Measurements from ENCODE around the gene KIDINS220. TPM values are rescaled to one million over a fixed set of nuclear protein-coding genes. Genes with fewer than 3 reads are reported as not detected.

KIDINS220 gene
- total and polyA plus RNA-seq, 2 of the 13 experiments (the other 11 are each of a cell fraction or from before 2014, with no cell fraction given), result 25.2 to 32.3 TPM

DNA sequence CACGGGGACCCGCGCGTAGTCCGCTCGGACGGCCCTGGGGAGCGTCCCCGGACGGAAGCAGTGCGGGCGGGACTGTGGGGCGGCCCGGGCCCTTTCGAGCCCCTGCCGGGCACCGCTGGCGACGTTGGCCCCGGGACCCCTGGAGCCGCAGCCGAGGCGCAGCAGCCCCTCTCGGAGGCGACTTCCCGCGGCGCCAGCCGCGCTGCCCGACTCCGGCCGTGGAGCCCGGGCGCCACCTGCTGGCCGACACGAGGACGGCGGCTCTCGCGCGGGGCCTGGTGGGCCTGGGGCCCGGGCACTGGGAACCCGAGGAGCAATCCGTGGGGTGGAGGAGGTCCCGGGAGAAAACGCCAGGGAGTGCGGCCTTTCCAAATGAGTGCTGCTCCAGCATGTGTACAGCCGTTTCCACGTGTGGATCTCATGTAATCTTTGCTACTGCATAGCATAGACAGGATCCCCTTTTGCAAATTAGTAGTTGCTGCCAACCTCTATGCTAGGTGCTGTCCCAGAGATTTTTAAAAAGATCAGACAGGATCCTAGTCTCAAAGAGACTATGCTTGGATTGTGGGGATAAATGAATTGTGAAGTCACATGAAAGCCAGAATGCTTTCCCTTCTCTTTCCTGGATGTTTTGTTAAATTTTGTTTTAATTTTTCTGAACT is 151.6 kb downstream of the KIDINS220 start (continued):
- TF ChIP-seq ZNF609 (CRISPR knock-in tag; IDR thresholded peaks at IDR 0.05; ENCODE audit: borderline replicate concordance), result peak; percentile 14; the same call in 1 of the 2 replicates
- TF ChIP-seq NR2F2 (IDR thresholded peaks at IDR 0.05; ENCODE audit: borderline replicate concordance, low read depth), result peak; percentile 12; the same call in 1 of the 2 replicates
- 0 out of 2 replicates have a peak, but pooled peaks have one; percentile 60 for TF ChIP-seq E2F5 (CRISPR knock-in tag; conservative IDR thresholded peaks at IDR 0.05)
- no peak for TF ChIP-seq MAZ (IDR thresholded peaks at IDR 0.05; ENCODE audit: borderline replicate concordance, low read depth, low read length)
- peak; percentile 81 for TF ChIP-seq MAZ (CRISPR knock-in tag; IDR thresholded peaks at IDR 0.05; ENCODE audit: low read depth)
- 0 out of 2 replicates have a peak, but pooled peaks have one; percentile 44 for TF ChIP-seq SMAD3 (CRISPR knock-in tag; IDR thresholded peaks at IDR 0.05)
- TF ChIP-seq BHLHE40 (IDR thresholded peaks at IDR 0.05; ENCODE audit: low read length), result no peak; the same call in 1 of the 2 replicates
- no peak for TF ChIP-seq ZNF570 (CRISPR knock-in tag; IDR thresholded peaks at IDR 0.05; ENCODE audit: borderline replicate concordance)
- TF ChIP-seq ZNF607 (CRISPR knock-in tag; IDR thresholded peaks at IDR 0.05; ENCODE audit: borderline replicate concordance), result peak; percentile 58; the same call in 1 of the 2 replicates
- TF ChIP-seq NCOA2 (CRISPR knock-in tag; IDR thresholded peaks at IDR 0.05), result peak; percentile 24; the same call in 1 of the 2 replicates
- TF ChIP-seq SP5 (CRISPR knock-in tag; IDR thresholded peaks at IDR 0.05; ENCODE audit: borderline replicate concordance, low read depth), result no peak
- peak; percentile 79; the same call in 1 of the 2 replicates for TF ChIP-seq TSC22D2 (CRISPR knock-in tag; IDR thresholded peaks at IDR 0.05; ENCODE audit: borderline replicate concordance)
- TF ChIP-seq NFE2L1 (CRISPR knock-in tag; IDR thresholded peaks at IDR 0.05; ENCODE audit: borderline replicate concordance), result no peak
- no peak for TF ChIP-seq HCFC1 (IDR thresholded peaks at IDR 0.05; ENCODE audit: low read depth, low read length)
- TF ChIP-seq ZMYM4 (CRISPR knock-in tag; IDR thresholded peaks at IDR 0.05), result peak; percentile 32; the same call in 1 of the 2 replicates
- TF ChIP-seq ZNF580 (CRISPR knock-in tag; IDR thresholded peaks at IDR 0.05; ENCODE audit: borderline replicate concordance, low read depth), result peak; percentile 44; the same call in 1 of the 2 replicates
- TF ChIP-seq, protein P1, sequence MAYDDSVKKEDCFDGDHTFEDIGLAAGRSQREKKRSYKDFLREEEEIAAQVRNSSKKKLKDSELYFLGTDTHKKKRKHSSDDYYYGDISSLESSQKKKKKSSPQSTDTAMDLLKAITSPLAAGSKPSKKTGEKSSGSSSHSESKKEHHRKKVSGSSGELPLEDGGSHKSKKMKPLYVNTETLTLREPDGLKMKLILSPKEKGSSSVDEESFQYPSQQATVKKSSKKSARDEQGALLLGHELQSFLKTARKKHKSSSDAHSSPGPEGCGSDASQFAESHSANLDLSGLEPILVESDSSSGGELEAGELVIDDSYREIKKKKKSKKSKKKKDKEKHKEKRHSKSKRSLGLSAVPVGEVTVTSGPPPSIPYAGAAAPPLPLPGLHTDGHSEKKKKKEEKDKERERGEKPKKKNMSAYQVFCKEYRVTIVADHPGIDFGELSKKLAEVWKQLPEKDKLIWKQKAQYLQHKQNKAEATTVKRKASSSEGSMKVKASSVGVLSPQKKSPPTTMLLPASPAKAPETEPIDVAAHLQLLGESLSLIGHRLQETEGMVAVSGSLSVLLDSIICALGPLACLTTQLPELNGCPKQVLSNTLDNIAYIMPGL (CRISPR knock-in tag; IDR thresholded peaks at IDR 0.05; ENCODE audit: borderline replicate concordance in 1 of 2, low read depth in 1 of 2), result peak; percentile 79 to 81; a peak in 3 of 4 replicates
- TF ChIP-seq CENPT (CRISPR knock-in tag; IDR thresholded peaks at IDR 0.05; ENCODE audit: low read depth), result no peak
- TF ChIP-seq RBM39 (IDR thresholded peaks at IDR 0.05; ENCODE audit: low read depth, low read length, poor library complexity, severe bottlenecking), result peak; percentile 4
- TF ChIP-seq ZNF780A (CRISPR knock-in tag; IDR thresholded peaks at IDR 0.05), result no peak
- 0 out of 2 replicates have a peak, but pooled peaks have one; percentile 31 for TF ChIP-seq MEF2D (CRISPR knock-in tag; IDR thresholded peaks at IDR 0.05)
- peak; percentile 50 for TF ChIP-seq BCL6 (CRISPR knock-in tag; IDR thresholded peaks at IDR 0.05)

Measured in HepG2 (cell line).